ENCODE measurements around the gene AP3M1. TPM values are rescaled to one million over a fixed set of nuclear protein-coding genes. Genes with fewer than 3 reads are reported as not detected.

The AP3M1 gene
- total RNA-seq, 2 experiments from 2014 or later, result 41.8 to 42.2 TPM

- POLR2A ChIA-PET, result no interaction called here
- DNase-seq, result no peak
- Mint-ChIP-seq H3K27me3 (no peaks in the 10 kb centered on the region), H3K4me3 (no peak overlapping the region), H3K27ac (no peak overlapping the region), H3K4me1 (peaks cover 20% of the 10 kb centered on the region), H3K36me3 (ENCODE audit: low read depth) (peaks cover 54% of the 10 kb centered on the region), H3K9me3 (no peaks in the 10 kb centered on the region)
- CTCF ChIA-PET, result no interaction called here
Measured at GRCh38 chr10:74086317-74086716, 64.3 kb downstream of the AP3M1 start.

DNA sequence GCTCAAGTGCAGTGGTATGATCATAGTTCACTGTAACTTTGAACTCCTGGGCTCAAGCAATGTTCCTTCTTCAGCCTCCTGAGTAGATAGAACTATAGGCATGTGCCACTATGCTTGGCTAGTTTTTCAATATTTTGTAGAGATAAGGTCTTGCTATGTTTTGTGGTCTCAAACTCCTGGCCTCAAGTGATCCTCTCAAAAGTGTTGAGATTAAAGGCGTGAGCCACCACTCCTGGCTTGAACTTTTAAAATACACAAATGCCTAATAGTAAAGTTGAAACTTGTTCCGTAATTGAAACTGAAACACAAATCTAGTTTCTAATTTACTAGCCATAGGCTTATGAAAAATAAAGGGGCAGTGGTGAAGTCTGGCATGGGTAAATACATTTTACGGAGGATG is 65.7 kb downstream of the AP3M1 start:
- Mint-ChIP-seq H3K27me3 (no peaks in the 10 kb centered on the region), H3K9me3 (no peaks in the 10 kb centered on the region)
- no peak for DNase-seq

GRCh38 chr10:74083304-74083703 is 67.3 kb downstream of the AP3M1 start:
- ChIA-PET POLR2A (no interaction called here), CTCF (interaction anchor here (1.4 to 4.5 kb wide), 3 partner anchors 143 to 204 kb away, joined by 8 to 30 read pairs (median 28); no protein-coding TSS in a partner anchor)
- H3K4me1 Mint-ChIP-seq, result peaks cover 47% of the 10 kb centered on the region
- no peaks in the 10 kb centered on the region for H3K9me3 Mint-ChIP-seq
- H3K36me3 Mint-ChIP-seq (ENCODE audit: low read depth), result peaks cover 33% of the 10 kb centered on the region
- no peak for DNase-seq
- no peak overlapping the region for H3K27ac Mint-ChIP-seq
- H3K27me3 Mint-ChIP-seq, result no peaks in the 10 kb centered on the region
- no peak overlapping the region for H3K4me3 Mint-ChIP-seq

More for the DNA sequence above, 65.7 kb downstream of the AP3M1 start:
- Mint-ChIP-seq H3K4me1 (peaks cover 31% of the 10 kb centered on the region), H3K36me3 (ENCODE audit: low read depth) (peaks cover 44% of the 10 kb centered on the region), H3K4me3 (peak overlapping the region; percentile 30), H3K27ac (peak overlapping the region; percentile 74)
- ChIA-PET POLR2A (no interaction called here), CTCF (no interaction called here)

DNA sequence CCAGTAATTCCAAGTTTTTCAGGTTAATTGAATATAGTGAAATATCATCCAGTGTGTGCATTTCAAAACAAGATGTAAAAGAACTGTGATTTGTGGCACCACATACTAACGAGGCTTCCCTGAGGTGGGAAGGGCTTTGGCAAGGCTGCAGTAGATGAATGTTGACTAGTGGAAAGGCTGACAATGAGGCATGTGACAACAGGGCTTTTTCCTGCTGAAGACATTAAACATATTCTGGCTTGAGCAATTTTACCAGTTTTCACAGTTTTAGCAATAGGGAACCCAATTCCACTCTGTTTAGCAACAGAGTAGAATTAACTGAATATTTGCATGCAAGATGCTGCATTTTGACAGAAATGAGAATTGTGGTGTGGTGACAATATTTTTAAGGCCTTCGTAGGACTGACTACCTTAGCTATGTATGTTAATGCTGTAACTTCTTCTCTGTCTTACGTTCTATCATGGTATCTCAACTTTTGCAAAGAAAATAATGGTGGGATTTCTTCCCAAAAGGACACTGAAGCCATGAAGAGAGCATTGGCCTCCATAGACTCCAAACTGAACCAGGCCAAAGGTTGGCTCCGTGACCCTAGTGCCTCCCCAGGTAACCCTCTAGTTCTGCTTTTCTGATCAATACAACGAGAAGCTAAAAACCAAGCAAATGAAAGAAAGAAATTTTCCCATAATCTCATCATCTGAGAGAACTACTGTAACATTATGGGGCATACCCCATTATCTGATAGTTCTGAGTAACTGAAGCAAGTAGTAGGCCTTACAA is 68.5 kb downstream of the AP3M1 start:
- ChIA-PET CTCF (interaction anchor here (0.6 to 6.1 kb wide), 20 partner anchors 8 to 203 kb away, joined by 3 to 76 read pairs (median 4); no protein-coding TSS in a partner anchor), POLR2A (interaction anchor here (0.9 to 1.6 kb wide), 5 partner anchors 8 to 55 kb away, joined by 3 to 4 read pairs (median 3); no protein-coding TSS in a partner anchor)
- DNase-seq, result no peak
- Mint-ChIP-seq H3K27me3 (no peaks in the 10 kb centered on the region), H3K4me3 (no peak overlapping the region), H3K4me1 (peaks cover 57% of the 10 kb centered on the region), H3K27ac (no peak overlapping the region), H3K9me3 (no peaks in the 10 kb centered on the region), H3K36me3 (ENCODE audit: low read depth) (peaks cover 36% of the 10 kb centered on the region)

DNA sequence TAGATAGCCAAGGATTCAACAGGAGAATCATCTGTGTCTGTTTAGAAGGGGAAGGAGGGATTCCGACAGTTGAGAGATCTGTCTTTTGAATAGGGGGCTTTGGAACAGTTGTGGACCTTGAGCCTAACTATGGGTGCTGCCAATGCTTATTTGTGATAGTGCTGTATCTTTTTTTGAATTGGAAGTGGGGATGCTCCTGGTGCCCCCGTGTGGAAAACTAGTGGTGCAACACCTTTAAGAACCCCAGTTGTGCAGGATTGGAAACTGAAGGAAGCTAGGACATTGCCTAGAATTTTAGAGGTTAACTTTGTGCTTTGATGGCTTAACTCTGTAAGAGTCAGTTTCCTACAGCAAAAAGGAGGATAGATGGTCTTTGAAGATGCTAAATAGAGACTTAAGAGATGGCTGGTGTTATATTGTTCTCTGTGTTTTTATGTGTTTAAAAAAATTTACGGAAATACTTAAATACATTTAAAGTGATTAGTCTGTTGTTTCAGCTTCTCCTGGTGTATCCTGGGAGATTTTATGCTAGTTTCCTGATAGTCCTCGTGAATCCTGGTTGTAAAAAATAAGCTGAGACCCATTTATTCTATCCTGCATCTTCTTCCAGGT is 69.3 kb downstream of the AP3M1 start:
- POLR2A ChIA-PET, result interaction anchor here (0.9 to 1.6 kb wide), 6 partner anchors 9 to 107 kb away, joined by 3 to 4 read pairs (median 3); no protein-coding TSS in a partner anchor
- CTCF ChIA-PET, result interaction anchor here (0.6 to 6.1 kb wide), 22 partner anchors 8 to 235 kb away, joined by 3 to 76 read pairs (median 3); partner anchors contain the start of gene AP3M1
- peaks cover 35% of the 10 kb centered on the region for H3K36me3 Mint-ChIP-seq (ENCODE audit: low read depth)
- peak; percentile 45 for DNase-seq
- H3K27ac Mint-ChIP-seq, result no peak overlapping the region
- H3K9me3 Mint-ChIP-seq, result no peaks in the 10 kb centered on the region
- H3K27me3 Mint-ChIP-seq, result no peaks in the 10 kb centered on the region
- H3K4me3 Mint-ChIP-seq, result no peak overlapping the region
- H3K4me1 Mint-ChIP-seq, result peaks cover 57% of the 10 kb centered on the region

- CTCF ChIA-PET, result interaction anchor here (0.7 to 6.1 kb wide), 12 partner anchors 8 to 201 kb away, joined by 3 to 76 read pairs (median 6); partner anchors contain the start of gene AP3M1
- Mint-ChIP-seq H3K4me3 (no peak overlapping the region), H3K27ac (no peak overlapping the region), H3K36me3 (ENCODE audit: low read depth) (peaks cover 43% of the 10 kb centered on the region), H3K9me3 (no peaks in the 10 kb centered on the region), H3K27me3 (no peaks in the 10 kb centered on the region), H3K4me1 (peaks cover 53% of the 10 kb centered on the region)
- no peak for DNase-seq
- POLR2A ChIA-PET, result interaction anchor here (0.6 to 1.6 kb wide), 5 partner anchors 14 to 106 kb away, joined by 3 to 4 read pairs (median 3); no protein-coding TSS in a partner anchor
Measured at GRCh38 chr10:74079936-74080590, 70.6 kb downstream of the AP3M1 start.

- no peaks in the 10 kb centered on the region for H3K27me3 Mint-ChIP-seq
- H3K27ac Mint-ChIP-seq, result peak overlapping the region; percentile 8
- ChIA-PET CTCF (interaction anchor here (1.4 to 6.1 kb wide), 6 partner anchors 27 to 200 kb away, joined by 4 to 76 read pairs (median 23); no protein-coding TSS in a partner anchor), POLR2A (interaction anchor here (0.6 to 3.7 kb wide), 6 partner anchors 23 to 123 kb away, joined by 3 to 14 read pairs (median 3); no protein-coding TSS in a partner anchor)
- H3K9me3 Mint-ChIP-seq, result no peaks in the 10 kb centered on the region
- DNase-seq, result no peak
- no peak overlapping the region for H3K4me3 Mint-ChIP-seq
- peaks cover 47% of the 10 kb centered on the region for H3K36me3 Mint-ChIP-seq (ENCODE audit: low read depth)
- H3K4me1 Mint-ChIP-seq, result peaks cover 48% of the 10 kb centered on the region
Measured at GRCh38 chr10:74079028-74079935, 71.3 kb downstream of the AP3M1 start.

- Mint-ChIP-seq H3K36me3 (ENCODE audit: low read depth) (peaks cover 54% of the 10 kb centered on the region), H3K9me3 (no peaks in the 10 kb centered on the region), H3K27me3 (no peaks in the 10 kb centered on the region), H3K4me3 (no peak overlapping the region), H3K4me1 (peaks cover 50% of the 10 kb centered on the region), H3K27ac (peak overlapping the region; percentile 12)
- ChIA-PET CTCF (interaction anchor here (1.0 to 6.1 kb wide), 3 partner anchors 22 to 198 kb away, joined by 3 to 76 read pairs (median 4); no protein-coding TSS in a partner anchor), POLR2A (interaction anchor here (0.6 to 3.7 kb wide), 4 partner anchors 22 to 198 kb away, joined by 3 to 14 read pairs (median 3); no protein-coding TSS in a partner anchor)
- DNase-seq, result peak; percentile 72
Measured at GRCh38 chr10:74078037-74078436, 72.6 kb downstream of the AP3M1 start.

DNA sequence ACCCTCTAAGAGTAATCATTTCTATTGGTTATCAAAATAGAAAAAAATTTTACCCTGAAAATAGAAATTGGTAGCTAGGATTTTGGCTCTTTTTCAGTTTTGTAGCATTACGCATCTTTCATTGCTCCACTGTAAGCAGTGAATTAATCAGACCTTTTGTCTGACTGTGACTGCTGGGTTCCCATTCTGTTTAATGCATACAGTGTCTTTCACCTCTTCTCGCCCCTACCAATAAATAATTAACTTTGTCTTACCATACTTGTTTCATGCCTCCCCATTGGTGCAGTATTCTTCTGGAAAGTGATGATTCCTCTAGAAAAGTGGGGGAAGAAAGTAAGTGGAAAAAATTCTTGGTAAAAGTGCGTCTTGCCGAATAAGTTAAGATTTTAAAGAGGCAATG is 73.2 kb downstream of the AP3M1 start:
- Mint-ChIP-seq H3K4me1 (peaks cover 49% of the 10 kb centered on the region), H3K36me3 (ENCODE audit: low read depth) (peaks cover 57% of the 10 kb centered on the region), H3K9me3 (no peaks in the 10 kb centered on the region), H3K27ac (no peak overlapping the region), H3K4me3 (no peak overlapping the region), H3K27me3 (no peaks in the 10 kb centered on the region)
- ChIA-PET CTCF (interaction anchor here (0.6 to 6.1 kb wide), 3 partner anchors 15 to 190 kb away, joined by 4 to 76 read pairs (median 5); no protein-coding TSS in a partner anchor), POLR2A (interaction anchor here (0.6 to 3.7 kb wide), 3 partner anchors 21 to 197 kb away, joined by 3 to 14 read pairs (median 3); no protein-coding TSS in a partner anchor)
- no peak for DNase-seq

DNA sequence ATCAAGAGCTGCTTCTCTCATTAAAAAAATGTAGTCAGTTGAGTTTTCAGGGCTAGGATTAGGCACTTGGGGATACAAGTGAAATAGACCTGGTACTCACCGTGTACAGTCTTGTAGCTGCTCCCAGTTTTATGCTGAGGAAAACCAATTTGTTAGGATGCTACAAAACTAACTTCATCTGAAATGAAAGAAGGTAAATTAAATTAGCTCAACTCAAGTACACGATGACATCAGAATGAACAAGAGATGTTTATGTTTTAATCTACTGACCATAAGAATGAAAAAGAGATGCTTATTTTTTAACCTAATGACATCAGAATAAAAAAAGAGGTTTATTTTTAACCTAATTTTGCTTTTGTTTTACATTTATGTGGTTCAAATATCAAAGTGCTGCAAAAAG is 73.7 kb downstream of the AP3M1 start:
- no peak overlapping the region for H3K27ac Mint-ChIP-seq
- peaks cover 54% of the 10 kb centered on the region for H3K36me3 Mint-ChIP-seq (ENCODE audit: low read depth)
- H3K9me3 Mint-ChIP-seq, result no peaks in the 10 kb centered on the region
- ChIA-PET CTCF (interaction anchor here (0.6 to 6.1 kb wide), 4 partner anchors 15 to 197 kb away, joined by 3 to 76 read pairs (median 4); no protein-coding TSS in a partner anchor), POLR2A (interaction anchor here (1.0 to 3.7 kb wide), 3 partner anchors 21 to 187 kb away, joined by 3 to 14 read pairs (median 4); no protein-coding TSS in a partner anchor)
- DNase-seq, result no peak
- no peak overlapping the region for H3K4me3 Mint-ChIP-seq
- H3K4me1 Mint-ChIP-seq, result peaks cover 47% of the 10 kb centered on the region
- no peaks in the 10 kb centered on the region for H3K27me3 Mint-ChIP-seq

DNA sequence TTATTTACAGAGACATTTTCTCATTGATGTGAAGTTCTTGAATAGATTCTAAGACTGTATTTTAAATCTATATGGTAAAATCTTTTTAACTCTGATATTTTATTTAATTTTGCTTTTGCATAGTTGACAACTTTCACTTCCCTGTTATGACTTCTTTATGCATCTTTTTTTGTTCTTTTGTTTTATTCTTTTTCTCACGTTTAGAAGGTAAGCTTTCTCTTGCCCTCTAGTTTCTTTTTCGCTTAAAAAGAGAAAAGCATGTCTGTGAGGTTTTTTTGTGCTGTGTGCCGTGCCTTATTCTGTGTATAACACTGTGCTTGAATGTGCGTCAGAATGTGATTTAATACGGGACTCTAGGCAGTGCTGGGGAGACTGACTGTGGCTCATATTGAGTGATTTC is 74.7 kb downstream of the AP3M1 start:
- no peak for DNase-seq
- peaks cover 61% of the 10 kb centered on the region for H3K36me3 Mint-ChIP-seq (ENCODE audit: low read depth)
- ChIA-PET CTCF (interaction anchor here (0.6 to 6.1 kb wide), 4 partner anchors 135 to 663 kb away, joined by 3 to 76 read pairs (median 4); no protein-coding TSS in a partner anchor), POLR2A (interaction anchor here (1.0 to 3.7 kb wide), 4 partner anchors 11 to 186 kb away, joined by 3 to 14 read pairs (median 4); no protein-coding TSS in a partner anchor)
- peak overlapping the region; percentile 15 for H3K27ac Mint-ChIP-seq
- H3K4me1 Mint-ChIP-seq, result peaks cover 41% of the 10 kb centered on the region
- no peaks in the 10 kb centered on the region for H3K9me3 Mint-ChIP-seq
- H3K27me3 Mint-ChIP-seq, result no peaks in the 10 kb centered on the region
- no peak overlapping the region for H3K4me3 Mint-ChIP-seq
